Fibroblast of the aortic adventitia (primary cell): ENCODE measurements around the gene ZNF592. TPM values are rescaled to one million over a fixed set of nuclear protein-coding genes. Genes with fewer than 3 reads are reported as not detected.

Experiments used
- DNase-seq: peaks from one replicate; pipeline ENCODE4 v3.0.0-alpha.2; 2010; ENCODE audit warnings: low read depth
- H3K4me3 ChIP-seq: 2 replicates; pipeline ENCODE4 v1.5.1; 2011; ENCODE audit warnings: low read depth, mild to moderate bottlenecking, control low read depth, low read length, moderate library complexity
- CTCF ChIP-seq: IDR thresholded peaks from 2 replicates; pipeline ENCODE4 v1.5.1; 2011; ENCODE audit warnings: mild to moderate bottlenecking, low read length, control low read depth, inconsistent platforms; ENCODE audit not compliant: insufficient read depth
- total RNA-seq: library from RNA; depleted of rRNA; stranded (reverse); fragments of >200 nt; gene quantifications from 2 replicates; pipeline ENCODE4 v1.2.3, GENCODE V29; 2012; ENCODE audit warnings: low replicate concordance

ZNF592 gene
- total RNA-seq, 1 donor = 11.7 TPM

GRCh38 chr15:84785053-84785452 is 36.7 kb downstream of the ZNF592 start:
- no peak overlapping the region for H3K4me3 ChIP-seq
- DNase-seq = no peak
- TF ChIP-seq CTCF = no peak

- DNase-seq = no peak
- TF ChIP-seq CTCF = no peak
- H3K4me3 ChIP-seq = no peak overlapping the region
These were observed 40.1 kb downstream of the ZNF592 start for GRCh38 chr15:84788500-84788899.

GRCh38 chr15:84789762-84790161 is 41.4 kb downstream of the ZNF592 start:
- no peak for TF ChIP-seq CTCF
- DNase-seq = no peak
- H3K4me3 ChIP-seq = no peak overlapping the region

GRCh38 chr15:84790676-84791075 is 42.3 kb downstream of the ZNF592 start:
- no peak for TF ChIP-seq CTCF
- no peak for DNase-seq
- no peak overlapping the region for H3K4me3 ChIP-seq

- TF ChIP-seq CTCF = no peak
- no peak for DNase-seq
- no peak overlapping the region for H3K4me3 ChIP-seq
These were observed 43.4 kb downstream of the ZNF592 start for GRCh38 chr15:84791763-84792162.

- DNase-seq = no peak
- no peak for TF ChIP-seq CTCF
- no peak overlapping the region for H3K4me3 ChIP-seq
These were observed 45.2 kb downstream of the ZNF592 start for GRCh38 chr15:84793431-84794161.

- H3K4me3 ChIP-seq = no peak overlapping the region
- no peak for TF ChIP-seq CTCF
- no peak for DNase-seq
These were observed 45.8 kb downstream of the ZNF592 start for GRCh38 chr15:84794162-84794547.
